ENCODE results near the gene CD9. TPM values are rescaled to one million over a fixed set of nuclear protein-coding genes. Genes with fewer than 3 reads are reported as not detected.

CD9 gene
- polyA plus RNA-seq, 3 donors, result 7.6 to 323 (median 7.7) TPM

- Histone ChIP-seq H3K9me3 (replicated peaks in 1 of 2; ENCODE audit: control insufficient read depth in 1 of 2, insufficient read depth in 1 of 2, low read length in 2 of 2) (no peaks in the 10 kb centered on the region), H3K4me3 (replicated peaks in 1 of 3; ENCODE audit: low read depth in 2 of 3, low read length in 3 of 3) (no peak overlapping the region), H2AFZ (ENCODE audit: insufficient read depth, low read depth, low read length, poor library complexity, severe bottlenecking) (no peak overlapping the region), H3K4me2 (replicated peaks; ENCODE audit: extremely low read depth, low read length, poor library complexity, severe bottlenecking) (no peak overlapping the region), H3K4me1 (ENCODE audit: control insufficient read depth in 1 of 2, insufficient read depth in 2 of 2, low read length in 2 of 2) (no peaks in the 10 kb centered on the region), H3K9ac (ENCODE audit: insufficient read depth, low read length, poor library complexity, severe bottlenecking) (no peak overlapping the region), H4K20me1 (ENCODE audit: insufficient read depth, low read length) (no peaks in the 10 kb centered on the region), H3K36me3 (replicated peaks in 1 of 2; ENCODE audit: control insufficient read depth in 1 of 2, insufficient read depth in 2 of 2, low read length in 2 of 2) (no peaks in the 10 kb centered on the region), H3K79me2 (ENCODE audit: insufficient read depth, low read length) (no peaks in the 10 kb centered on the region), H3K27me3 (ENCODE audit: control insufficient read depth in 2 of 2, insufficient read depth in 2 of 2, low read length in 2 of 2) (no peaks in the 10 kb centered on the region), H3K27ac (ENCODE audit: low read depth in 1 of 2, low read length in 2 of 2) (no peak overlapping the region)
- Mint-ChIP-seq H3K27ac (no peak overlapping the region), H3K27me3 (ENCODE audit: low read depth in 3 of 3) (peaks cover 0 to 4% (median 3%) of the 10 kb centered on the region in 3 donors), H3K36me3 (no peaks in the 10 kb centered on the region), H3K4me1 (no peaks in the 10 kb centered on the region), H3K4me3 (no peak overlapping the region), H3K9me3 (peaks cover 0 to 4% (median 0%) of the 10 kb centered on the region in 7 donors)
- intact Hi-C loops (cut with micrococcal nuclease), result no loop called here
- DNase-seq, result no peak
- TF ChIP-seq, protein P1, sequence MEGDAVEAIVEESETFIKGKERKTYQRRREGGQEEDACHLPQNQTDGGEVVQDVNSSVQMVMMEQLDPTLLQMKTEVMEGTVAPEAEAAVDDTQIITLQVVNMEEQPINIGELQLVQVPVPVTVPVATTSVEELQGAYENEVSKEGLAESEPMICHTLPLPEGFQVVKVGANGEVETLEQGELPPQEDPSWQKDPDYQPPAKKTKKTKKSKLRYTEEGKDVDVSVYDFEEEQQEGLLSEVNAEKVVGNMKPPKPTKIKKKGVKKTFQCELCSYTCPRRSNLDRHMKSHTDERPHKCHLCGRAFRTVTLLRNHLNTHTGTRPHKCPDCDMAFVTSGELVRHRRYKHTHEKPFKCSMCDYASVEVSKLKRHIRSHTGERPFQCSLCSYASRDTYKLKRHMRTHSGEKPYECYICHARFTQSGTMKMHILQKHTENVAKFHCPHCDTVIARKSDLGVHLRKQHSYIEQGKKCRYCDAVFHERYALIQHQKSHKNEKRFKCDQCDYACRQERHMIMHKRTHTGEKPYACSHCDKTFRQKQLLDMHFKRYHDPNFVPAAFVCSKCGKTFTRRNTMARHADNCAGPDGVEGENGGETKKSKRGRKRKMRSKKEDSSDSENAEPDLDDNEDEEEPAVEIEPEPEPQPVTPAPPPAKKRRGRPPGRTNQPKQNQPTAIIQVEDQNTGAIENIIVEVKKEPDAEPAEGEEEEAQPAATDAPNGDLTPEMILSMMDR (IDR thresholded peaks at IDR 0.05), result no peak
- 70% methylated on average over 2 of the region's 3 CpGs for WGBS (ENCODE audit: insufficient coverage)
These were observed 62.0 kb downstream of the CD9 start for GRCh38 chr12:6262211-6262610.

GRCh38 chr12:6262623-6263022, 62.4 kb downstream of the CD9 start:
- Histone ChIP-seq H3K4me1 (ENCODE audit: control insufficient read depth in 1 of 2, insufficient read depth in 2 of 2, low read length in 2 of 2) (no peaks in the 10 kb centered on the region), H3K9me3 (replicated peaks in 1 of 2; ENCODE audit: control insufficient read depth in 1 of 2, insufficient read depth in 1 of 2, low read length in 2 of 2) (no peaks in the 10 kb centered on the region), H3K79me2 (ENCODE audit: insufficient read depth, low read length) (no peaks in the 10 kb centered on the region), H4K20me1 (ENCODE audit: insufficient read depth, low read length) (no peaks in the 10 kb centered on the region), H2AFZ (ENCODE audit: insufficient read depth, low read depth, low read length, poor library complexity, severe bottlenecking) (no peak overlapping the region), H3K4me3 (replicated peaks in 1 of 3; ENCODE audit: low read depth in 2 of 3, low read length in 3 of 3) (no peak overlapping the region), H3K9ac (ENCODE audit: insufficient read depth, low read length, poor library complexity, severe bottlenecking) (no peak overlapping the region), H3K4me2 (replicated peaks; ENCODE audit: extremely low read depth, low read length, poor library complexity, severe bottlenecking) (no peak overlapping the region), H3K27me3 (ENCODE audit: control insufficient read depth in 2 of 2, insufficient read depth in 2 of 2, low read length in 2 of 2) (no peaks in the 10 kb centered on the region), H3K27ac (ENCODE audit: low read depth in 1 of 2, low read length in 2 of 2) (no peak overlapping the region), H3K36me3 (replicated peaks in 1 of 2; ENCODE audit: control insufficient read depth in 1 of 2, insufficient read depth in 2 of 2, low read length in 2 of 2) (no peaks in the 10 kb centered on the region)
- Mint-ChIP-seq H3K27ac (no peak overlapping the region), H3K27me3 (ENCODE audit: low read depth in 3 of 3) (peaks cover 0 to 4% (median 3%) of the 10 kb centered on the region in 3 donors), H3K36me3 (no peaks in the 10 kb centered on the region), H3K4me3 (no peak overlapping the region), H3K4me1 (no peaks in the 10 kb centered on the region), H3K9me3 (peaks cover 0 to 4% (median 0%) of the 10 kb centered on the region in 7 donors)
- WGBS (ENCODE audit: insufficient coverage), result no CpG with 5 or more reads among the region's 2 CpGs
- intact Hi-C loops (cut with micrococcal nuclease), result no loop called here
- TF ChIP-seq, protein P1 (IDR thresholded peaks at IDR 0.05), result no peak
- DNase-seq, result no peak

Measured in CD14-positive monocyte (primary cell).